HG03159 (cell line): ENCODE data around the gene IFNK.
"Not testable (repeated sequence)": the region's sequence is repeated elsewhere in the genome, so short reads cannot be mapped to it uniquely, and the experiment has no call there.

Experiments
- ATAC-seq: cut with Tn5 transposase; IDR thresholded peaks from one replicate; pipeline ENCODE4 v1.9.1; 2021; ENCODE audit warnings: mild to moderate bottlenecking, moderate library complexity; ENCODE audit not compliant: unreplicated experiment

The IFNK gene

GRCh38 chr9:27524236-27524635 lies at the start of gene IFNK:
IFNK (plus strand) TSS chr9:27524290; CDS start chr9:27524337, 47 bp downstream.
- no peak for ATAC-seq

GRCh38 chr9:27474305-27474704 lies 49.8 kb upstream of the IFNK start:
- no peak for ATAC-seq

- no peak for ATAC-seq
These were observed 49.0 kb upstream of the IFNK start for GRCh38 chr9:27475057-27475595.

- ATAC-seq = no peak
These were observed 47.1 kb upstream of the IFNK start for GRCh38 chr9:27476870-27477515.

GRCh38 chr9:27478322-27478721 lies 45.8 kb upstream of the IFNK start:
- ATAC-seq = no peak

- ATAC-seq = no peak
These were observed 41.4 kb upstream of the IFNK start for GRCh38 chr9:27482709-27483108.

GRCh38 chr9:27483576-27483975 lies 40.5 kb upstream of the IFNK start:
- no peak for ATAC-seq

- ATAC-seq = peak; percentile 93
These were observed 38.9 kb upstream of the IFNK start for GRCh38 chr9:27485158-27485557.

GRCh38 chr9:27487128-27487640 lies 36.9 kb upstream of the IFNK start:
- no peak for ATAC-seq

GRCh38 chr9:27487927-27488326 lies 36.2 kb upstream of the IFNK start:
- no peak for ATAC-seq

- peak; percentile 65 for ATAC-seq
These were observed 34.8 kb upstream of the IFNK start for GRCh38 chr9:27489087-27489876.

GRCh38 chr9:27491154-27491553 lies 32.9 kb upstream of the IFNK start:
- no peak for ATAC-seq

GRCh38 chr9:27495480-27496134 lies 28.5 kb upstream of the IFNK start:
- no peak for ATAC-seq

- ATAC-seq = no peak
These were observed 28.0 kb upstream of the IFNK start for GRCh38 chr9:27496135-27496504.

- ATAC-seq = no peak
These were observed 26.1 kb upstream of the IFNK start for GRCh38 chr9:27497883-27498417.

GRCh38 chr9:27499451-27499850 lies 24.6 kb upstream of the IFNK start:
- no peak for ATAC-seq

GRCh38 chr9:27500902-27501301 lies 23.2 kb upstream of the IFNK start:
- ATAC-seq = not testable (repeated sequence)

GRCh38 chr9:27503623-27504022 lies 20.5 kb upstream of the IFNK start:
- no peak for ATAC-seq

GRCh38 chr9:27504259-27504658 lies 19.8 kb upstream of the IFNK start:
- ATAC-seq = no peak

- no peak for ATAC-seq
These were observed 18.3 kb upstream of the IFNK start for GRCh38 chr9:27505744-27506161.

- ATAC-seq = no peak
These were observed 17.1 kb upstream of the IFNK start for GRCh38 chr9:27506981-27507380.
